ENCODE measurements around the gene SLC39A11.

Gene SLC39A11

GRCh38 chr17:72759301-72759700 lies 333.2 kb downstream of the SLC39A11 start:
- no peak for TF ChIP-seq CTCF (conservative IDR thresholded peaks at IDR 0.05; ENCODE audit: low read length)
- DNase-seq (ENCODE audit: low read depth), result no peak
- H3K4me3 ChIP-seq (ENCODE audit: low read length), result no peak overlapping the region

DNA sequence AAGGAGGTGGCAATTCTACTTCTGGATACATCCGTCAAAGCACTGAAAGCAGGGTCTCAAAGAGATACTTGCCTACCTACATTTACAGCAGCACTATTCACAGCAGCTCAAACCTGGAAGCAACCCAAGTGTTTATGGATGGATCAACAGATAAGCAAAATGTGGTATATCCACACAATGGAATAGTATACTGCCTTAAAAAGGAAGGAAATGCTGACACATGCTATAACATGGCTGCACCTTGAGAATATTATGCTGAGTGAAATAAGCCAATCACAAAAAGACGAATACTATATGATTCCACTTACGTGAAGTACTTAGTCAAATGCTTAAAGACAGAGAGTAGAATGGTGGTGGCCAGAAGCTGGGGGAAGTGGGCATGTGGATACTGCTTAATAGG lies 336.2 kb downstream of the SLC39A11 start:
- TF ChIP-seq CTCF (conservative IDR thresholded peaks at IDR 0.05; ENCODE audit: low read length), result no peak
- no peak for DNase-seq (ENCODE audit: low read depth)
- H3K4me3 ChIP-seq (ENCODE audit: low read length), result no peak overlapping the region

GRCh38 chr17:72754513-72754912 lies 338.0 kb downstream of the SLC39A11 start:
- no peak overlapping the region for H3K4me3 ChIP-seq (ENCODE audit: low read length)
- no peak for TF ChIP-seq CTCF (conservative IDR thresholded peaks at IDR 0.05; ENCODE audit: low read length)

DNA sequence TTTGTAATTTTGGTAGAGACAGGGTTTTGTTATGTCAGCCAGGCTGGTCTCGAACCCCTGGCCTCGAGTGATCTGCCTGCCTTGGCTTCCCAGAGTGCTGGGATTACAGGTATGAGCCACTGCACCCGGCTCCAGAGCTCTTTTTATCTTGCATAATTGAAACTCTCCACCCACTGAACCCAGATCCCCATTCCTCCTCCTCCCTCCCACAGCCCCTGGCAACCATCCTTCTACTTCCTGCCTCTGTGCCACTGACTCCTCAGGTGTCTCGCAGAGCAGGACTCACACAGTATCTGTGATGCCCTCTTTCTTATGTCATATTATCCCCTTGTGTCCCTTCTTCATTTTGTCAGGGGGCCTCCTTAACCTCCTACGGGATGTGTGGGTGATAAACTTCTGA lies 340.7 kb downstream of the SLC39A11 start:
- no peak for DNase-seq (ENCODE audit: low read depth)
- no peak for TF ChIP-seq CTCF (conservative IDR thresholded peaks at IDR 0.05; ENCODE audit: low read length)
- H3K4me3 ChIP-seq (ENCODE audit: low read length), result no peak overlapping the region

More at GRCh38 chr17:72754513-72754912, 338.0 kb downstream of the SLC39A11 start:
- no peak for DNase-seq (ENCODE audit: low read depth)

DNA sequence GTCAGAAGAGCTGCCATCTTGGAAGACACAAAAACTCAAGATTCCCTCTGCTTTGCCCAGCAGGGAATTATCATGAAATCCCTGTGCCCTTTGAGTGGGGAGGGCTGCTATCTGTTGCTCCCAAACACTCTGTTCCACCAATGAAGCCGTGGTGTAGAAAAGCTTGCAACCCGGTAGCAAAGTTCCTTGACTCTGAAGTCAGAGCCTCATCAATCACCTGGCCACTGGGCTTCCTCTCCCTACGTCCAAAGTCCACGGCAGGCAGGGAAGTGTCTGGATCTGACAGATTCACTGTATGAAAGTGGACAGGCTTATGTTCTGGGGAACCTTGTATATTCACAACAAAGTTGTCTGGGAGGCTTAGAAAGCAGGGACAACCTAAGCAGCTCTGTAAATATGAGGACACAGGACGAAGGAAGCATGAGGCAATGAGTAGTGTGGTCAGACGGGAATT lies 343.3 kb downstream of the SLC39A11 start:
- H3K4me3 ChIP-seq (ENCODE audit: low read length), result no peak overlapping the region
- no peak for TF ChIP-seq CTCF (conservative IDR thresholded peaks at IDR 0.05; ENCODE audit: low read length)
- DNase-seq (ENCODE audit: low read depth), result no peak

- H3K4me3 ChIP-seq (ENCODE audit: low read length), result no peak overlapping the region
- DNase-seq (ENCODE audit: low read depth), result no peak
- TF ChIP-seq CTCF (conservative IDR thresholded peaks at IDR 0.05; ENCODE audit: low read length), result no peak
Measured at GRCh38 chr17:72747501-72747900, 345.0 kb downstream of the SLC39A11 start.

DNA sequence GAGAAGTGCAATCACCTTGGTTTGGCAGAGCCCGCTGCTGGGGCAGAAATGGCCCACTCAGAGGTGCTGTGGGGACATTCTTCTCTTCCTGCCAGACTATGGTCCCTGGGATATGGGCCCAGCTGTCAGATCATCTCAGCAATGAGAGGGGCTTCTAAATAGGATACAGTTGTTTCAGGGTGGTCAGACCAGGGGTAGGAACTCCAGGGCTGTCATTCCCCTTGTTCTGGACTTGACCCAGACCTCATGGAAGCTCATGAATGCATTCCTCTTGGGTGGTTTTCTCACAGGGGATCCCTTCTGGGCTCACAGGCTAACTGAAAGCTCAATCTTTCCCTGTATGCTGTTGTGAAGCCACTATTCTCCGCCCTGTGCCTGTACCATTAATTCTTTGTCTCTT lies 347.2 kb downstream of the SLC39A11 start:
- no peak for TF ChIP-seq CTCF (conservative IDR thresholded peaks at IDR 0.05; ENCODE audit: low read length)
- H3K4me3 ChIP-seq (ENCODE audit: low read length), result no peak overlapping the region

More for the DNA sequence above, 347.2 kb downstream of the SLC39A11 start:
- DNase-seq (ENCODE audit: low read depth), result no peak
